H1 (cell line): ENCODE results near the gene OVCA2. TPM values are rescaled to one million over a fixed set of nuclear protein-coding genes. Genes with fewer than 3 reads are reported as not detected.

Source experiments
- ATF2 ChIP-seq: IDR thresholded peaks from 2 replicates; pipeline ENCODE4 v1.6.1; 2012; ENCODE audit warnings: low read length, inconsistent platforms
- BACH1 ChIP-seq: IDR thresholded peaks from 2 replicates; pipeline ENCODE4 v1.6.1; 2012; ENCODE audit warnings: low read length, improper control_type of control experiment
- CEBPB ChIP-seq: IDR thresholded peaks from 2 replicates; pipeline ENCODE4 v1.6.1; 2012; ENCODE audit warnings: low read depth, low read length
- KDM4A ChIP-seq: IDR thresholded peaks from one replicate; pipeline ENCODE4 v1.7.1; 2012; ENCODE audit warnings: low read depth, mild to moderate bottlenecking, moderate library complexity, low read length, inconsistent platforms; ENCODE audit not compliant: severe bottlenecking
- MAX ChIP-seq: IDR thresholded peaks from 2 replicates; pipeline ENCODE4 v1.6.1; 2012; ENCODE audit warnings: inconsistent platforms
- SAP30 ChIP-seq: fragments of 300-600 bp; sonication (generic); IDR thresholded peaks from 2 replicates; pipeline ENCODE4 v1.7.1; 2012; ENCODE audit warnings: low read length, moderate library complexity, mild to moderate bottlenecking, inconsistent platforms; ENCODE audit not compliant: insufficient read depth, insufficient replicate concordance
- SP1 ChIP-seq: IDR thresholded peaks from 2 replicates; pipeline ENCODE4 v1.6.1; 2011; ENCODE audit warnings: low read depth, low read length
- SP4 ChIP-seq: IDR thresholded peaks from 2 replicates; pipeline ENCODE4 v1.6.1; 2012; ENCODE audit warnings: low read length, inconsistent platforms
- polyA plus RNA-seq, 7 experiments: library from polyadenylated mRNA; depleted of rRNA in 3 of 7; stranded (reverse) in 5 of 7; unstranded in 2 of 7; fragments of >200 nt in 5 of 7; fragments of 200-250 nt in 2 of 7; gene quantifications; 1 replicate in 5 of 7; 2 replicates in 1 of 7; 4 replicates in 1 of 7; pipeline versions ENCODE4 v1.2.1 to v1.2.3, GENCODE V29; 2011 to 2013; ENCODE audit warnings: missing spikeins in 2 of 7, mixed read lengths in 2 of 7
- total RNA-seq: library from RNA; stranded (reverse); fragmentation: NEBNext Ultra II Directional; extraction: Animal tissue kit (Norgen Biotek cat#: 25700); gene quantifications from 2 replicates; pipeline ENCODE4 v1.2.1, GENCODE V29; 2021
- TF ChIP-seq, protein P1 (sequence below): fragments of 300-600 bp; sonication (generic); IDR thresholded peaks from 2 replicates; pipeline ENCODE4 v1.7.1; 2012; ENCODE audit warnings: low read length, moderate library complexity, mild to moderate bottlenecking, inconsistent platforms; ENCODE audit not compliant: insufficient replicate concordance

OVCA2 gene
- total and polyA plus RNA-seq, 2 of the 8 experiments (the other 6 are each of a cell fraction or from before 2014, with no cell fraction given) = 15.3 to 37.0 TPM

DNA sequence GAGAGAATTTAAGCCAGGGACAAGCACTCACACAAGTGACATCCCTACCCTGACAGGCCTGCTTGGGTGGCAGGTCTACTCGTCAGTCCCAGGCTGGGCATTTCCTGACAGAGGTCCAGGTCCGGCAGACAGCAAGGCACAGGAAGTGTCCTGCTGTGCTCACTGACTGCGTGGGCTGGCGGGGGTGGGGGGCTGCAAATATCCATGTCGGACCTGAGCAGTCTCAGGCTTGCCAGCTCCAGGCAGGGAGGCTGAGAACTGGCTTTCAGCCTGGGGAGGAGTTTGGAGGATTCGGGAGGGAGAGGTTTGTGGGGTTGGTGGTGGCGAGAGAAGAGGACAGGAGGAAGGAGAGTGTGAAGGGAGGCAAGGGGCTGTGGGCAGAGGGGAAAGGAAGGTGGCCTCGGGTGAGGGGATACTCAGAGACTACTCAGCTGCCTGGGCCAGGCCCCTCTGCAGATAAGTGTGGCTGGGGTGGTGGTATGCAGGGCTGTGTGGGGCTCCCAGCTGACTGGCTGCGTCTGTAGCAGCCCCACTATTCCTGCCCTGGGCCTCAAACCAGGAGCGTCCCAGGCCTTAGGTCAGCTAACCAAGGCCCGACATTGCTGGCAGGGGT is 20.9 kb downstream of the OVCA2 start (continued):
- TF ChIP-seq, protein P1, sequence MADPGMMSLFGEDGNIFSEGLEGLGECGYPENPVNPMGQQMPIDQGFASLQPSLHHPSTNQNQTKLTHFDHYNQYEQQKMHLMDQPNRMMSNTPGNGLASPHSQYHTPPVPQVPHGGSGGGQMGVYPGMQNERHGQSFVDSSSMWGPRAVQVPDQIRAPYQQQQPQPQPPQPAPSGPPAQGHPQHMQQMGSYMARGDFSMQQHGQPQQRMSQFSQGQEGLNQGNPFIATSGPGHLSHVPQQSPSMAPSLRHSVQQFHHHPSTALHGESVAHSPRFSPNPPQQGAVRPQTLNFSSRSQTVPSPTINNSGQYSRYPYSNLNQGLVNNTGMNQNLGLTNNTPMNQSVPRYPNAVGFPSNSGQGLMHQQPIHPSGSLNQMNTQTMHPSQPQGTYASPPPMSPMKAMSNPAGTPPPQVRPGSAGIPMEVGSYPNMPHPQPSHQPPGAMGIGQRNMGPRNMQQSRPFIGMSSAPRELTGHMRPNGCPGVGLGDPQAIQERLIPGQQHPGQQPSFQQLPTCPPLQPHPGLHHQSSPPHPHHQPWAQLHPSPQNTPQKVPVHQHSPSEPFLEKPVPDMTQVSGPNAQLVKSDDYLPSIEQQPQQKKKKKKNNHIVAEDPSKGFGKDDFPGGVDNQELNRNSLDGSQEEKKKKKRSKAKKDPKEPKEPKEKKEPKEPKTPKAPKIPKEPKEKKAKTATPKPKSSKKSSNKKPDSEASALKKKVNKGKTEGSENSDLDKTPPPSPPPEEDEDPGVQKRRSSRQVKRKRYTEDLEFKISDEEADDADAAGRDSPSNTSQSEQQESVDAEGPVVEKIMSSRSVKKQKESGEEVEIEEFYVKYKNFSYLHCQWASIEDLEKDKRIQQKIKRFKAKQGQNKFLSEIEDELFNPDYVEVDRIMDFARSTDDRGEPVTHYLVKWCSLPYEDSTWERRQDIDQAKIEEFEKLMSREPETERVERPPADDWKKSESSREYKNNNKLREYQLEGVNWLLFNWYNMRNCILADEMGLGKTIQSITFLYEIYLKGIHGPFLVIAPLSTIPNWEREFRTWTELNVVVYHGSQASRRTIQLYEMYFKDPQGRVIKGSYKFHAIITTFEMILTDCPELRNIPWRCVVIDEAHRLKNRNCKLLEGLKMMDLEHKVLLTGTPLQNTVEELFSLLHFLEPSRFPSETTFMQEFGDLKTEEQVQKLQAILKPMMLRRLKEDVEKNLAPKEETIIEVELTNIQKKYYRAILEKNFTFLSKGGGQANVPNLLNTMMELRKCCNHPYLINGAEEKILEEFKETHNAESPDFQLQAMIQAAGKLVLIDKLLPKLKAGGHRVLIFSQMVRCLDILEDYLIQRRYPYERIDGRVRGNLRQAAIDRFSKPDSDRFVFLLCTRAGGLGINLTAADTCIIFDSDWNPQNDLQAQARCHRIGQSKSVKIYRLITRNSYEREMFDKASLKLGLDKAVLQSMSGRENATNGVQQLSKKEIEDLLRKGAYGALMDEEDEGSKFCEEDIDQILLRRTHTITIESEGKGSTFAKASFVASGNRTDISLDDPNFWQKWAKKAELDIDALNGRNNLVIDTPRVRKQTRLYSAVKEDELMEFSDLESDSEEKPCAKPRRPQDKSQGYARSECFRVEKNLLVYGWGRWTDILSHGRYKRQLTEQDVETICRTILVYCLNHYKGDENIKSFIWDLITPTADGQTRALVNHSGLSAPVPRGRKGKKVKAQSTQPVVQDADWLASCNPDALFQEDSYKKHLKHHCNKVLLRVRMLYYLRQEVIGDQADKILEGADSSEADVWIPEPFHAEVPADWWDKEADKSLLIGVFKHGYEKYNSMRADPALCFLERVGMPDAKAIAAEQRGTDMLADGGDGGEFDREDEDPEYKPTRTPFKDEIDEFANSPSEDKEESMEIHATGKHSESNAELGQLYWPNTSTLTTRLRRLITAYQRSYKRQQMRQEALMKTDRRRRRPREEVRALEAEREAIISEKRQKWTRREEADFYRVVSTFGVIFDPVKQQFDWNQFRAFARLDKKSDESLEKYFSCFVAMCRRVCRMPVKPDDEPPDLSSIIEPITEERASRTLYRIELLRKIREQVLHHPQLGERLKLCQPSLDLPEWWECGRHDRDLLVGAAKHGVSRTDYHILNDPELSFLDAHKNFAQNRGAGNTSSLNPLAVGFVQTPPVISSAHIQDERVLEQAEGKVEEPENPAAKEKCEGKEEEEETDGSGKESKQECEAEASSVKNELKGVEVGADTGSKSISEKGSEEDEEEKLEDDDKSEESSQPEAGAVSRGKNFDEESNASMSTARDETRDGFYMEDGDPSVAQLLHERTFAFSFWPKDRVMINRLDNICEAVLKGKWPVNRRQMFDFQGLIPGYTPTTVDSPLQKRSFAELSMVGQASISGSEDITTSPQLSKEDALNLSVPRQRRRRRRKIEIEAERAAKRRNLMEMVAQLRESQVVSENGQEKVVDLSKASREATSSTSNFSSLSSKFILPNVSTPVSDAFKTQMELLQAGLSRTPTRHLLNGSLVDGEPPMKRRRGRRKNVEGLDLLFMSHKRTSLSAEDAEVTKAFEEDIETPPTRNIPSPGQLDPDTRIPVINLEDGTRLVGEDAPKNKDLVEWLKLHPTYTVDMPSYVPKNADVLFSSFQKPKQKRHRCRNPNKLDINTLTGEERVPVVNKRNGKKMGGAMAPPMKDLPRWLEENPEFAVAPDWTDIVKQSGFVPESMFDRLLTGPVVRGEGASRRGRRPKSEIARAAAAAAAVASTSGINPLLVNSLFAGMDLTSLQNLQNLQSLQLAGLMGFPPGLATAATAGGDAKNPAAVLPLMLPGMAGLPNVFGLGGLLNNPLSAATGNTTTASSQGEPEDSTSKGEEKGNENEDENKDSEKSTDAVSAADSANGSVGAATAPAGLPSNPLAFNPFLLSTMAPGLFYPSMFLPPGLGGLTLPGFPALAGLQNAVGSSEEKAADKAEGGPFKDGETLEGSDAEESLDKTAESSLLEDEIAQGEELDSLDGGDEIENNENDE = no peak
- TF ChIP-seq SP1 (no peak), KDM4A (no peak), BACH1 (no peak), CEBPB (no peak), SP4 (no peak), SAP30 (no peak), MAX (no peak), ATF2 (no peak)
